ENCODE data around the gene STRA8. TPM values are rescaled to one million over a fixed set of nuclear protein-coding genes. Genes with fewer than 3 reads are reported as not detected.
A peak's percentile ranks its signal among the peaks of the same experiment; 100 is the strongest.

Gene STRA8
- total RNA-seq, 1 experiment from 2014 or later = not detected

- no peak overlapping the region for H2BK20ac ChIP-seq (ENCODE audit: low read depth, low read length, poor library complexity, severe bottlenecking)
- H4K91ac ChIP-seq (ENCODE audit: insufficient read length, low read depth, low read length) = no peak overlapping the region
- H4K5ac ChIP-seq (ENCODE audit: insufficient read length, low read depth, low read length) = no peak overlapping the region
- no peaks in the 10 kb centered on the region; the same call in none of the 2 replicates for H3K27me3 Mint-ChIP-seq (ENCODE audit: low read depth)
- no peak overlapping the region for H2AK5ac ChIP-seq (ENCODE audit: insufficient read length, low read length)
- H3K4me1 Mint-ChIP-seq = peaks cover 3 to 7% of the 10 kb centered on the region in 2 experiments; a peak in 1 of 4 replicates
- TF ChIP-seq, protein P1, sequence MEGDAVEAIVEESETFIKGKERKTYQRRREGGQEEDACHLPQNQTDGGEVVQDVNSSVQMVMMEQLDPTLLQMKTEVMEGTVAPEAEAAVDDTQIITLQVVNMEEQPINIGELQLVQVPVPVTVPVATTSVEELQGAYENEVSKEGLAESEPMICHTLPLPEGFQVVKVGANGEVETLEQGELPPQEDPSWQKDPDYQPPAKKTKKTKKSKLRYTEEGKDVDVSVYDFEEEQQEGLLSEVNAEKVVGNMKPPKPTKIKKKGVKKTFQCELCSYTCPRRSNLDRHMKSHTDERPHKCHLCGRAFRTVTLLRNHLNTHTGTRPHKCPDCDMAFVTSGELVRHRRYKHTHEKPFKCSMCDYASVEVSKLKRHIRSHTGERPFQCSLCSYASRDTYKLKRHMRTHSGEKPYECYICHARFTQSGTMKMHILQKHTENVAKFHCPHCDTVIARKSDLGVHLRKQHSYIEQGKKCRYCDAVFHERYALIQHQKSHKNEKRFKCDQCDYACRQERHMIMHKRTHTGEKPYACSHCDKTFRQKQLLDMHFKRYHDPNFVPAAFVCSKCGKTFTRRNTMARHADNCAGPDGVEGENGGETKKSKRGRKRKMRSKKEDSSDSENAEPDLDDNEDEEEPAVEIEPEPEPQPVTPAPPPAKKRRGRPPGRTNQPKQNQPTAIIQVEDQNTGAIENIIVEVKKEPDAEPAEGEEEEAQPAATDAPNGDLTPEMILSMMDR (conservative IDR thresholded peaks at IDR 0.05) = no peak
- H3K27ac Mint-ChIP-seq = peak overlapping the region in 1 of 3 experiments; percentile 44; a peak in 1 of 7 replicates
- no peak overlapping the region for H2AFZ ChIP-seq (ENCODE audit: low read length)
- H3K9me3 ChIP-seq (ENCODE audit: control insufficient read depth, low read depth, low read length) = no peaks in the 10 kb centered on the region
- no peak overlapping the region for H3K27ac ChIP-seq (ENCODE audit: insufficient read length, low read depth, low read length)
- H3K4me3 Mint-ChIP-seq = no peak overlapping the region
- no peaks in the 10 kb centered on the region for H3K23me2 ChIP-seq (ENCODE audit: insufficient read length, low read depth, low read length, poor library complexity, severe bottlenecking)
- H3K14ac ChIP-seq (ENCODE audit: insufficient read depth, low read length) = no peak overlapping the region; the same call in 1 of the 2 replicates
- no peak overlapping the region for H3K18ac ChIP-seq (ENCODE audit: insufficient read length, low read depth, low read length)
- no peak overlapping the region for H3K4ac ChIP-seq (ENCODE audit: low read depth, low read length)
- H4K20me1 ChIP-seq (ENCODE audit: control insufficient read depth, insufficient read depth, insufficient read length) = no peaks in the 10 kb centered on the region
- DNase-seq = no peak
- no peaks in the 10 kb centered on the region for H3K79me2 ChIP-seq (ENCODE audit: insufficient read depth, low read length)
- no peak overlapping the region for H2BK5ac ChIP-seq (ENCODE audit: insufficient read length, low read length)
- no peak overlapping the region for H3K56ac ChIP-seq (ENCODE audit: insufficient read length, low read depth, low read length)
- H3K9me3 Mint-ChIP-seq = no peaks in the 10 kb centered on the region; a peak in 1 of 5 replicates
- no peak overlapping the region for H3K23ac ChIP-seq (ENCODE audit: insufficient read length, low read depth, low read length)
- no peaks in the 10 kb centered on the region for H3K4me1 ChIP-seq (ENCODE audit: insufficient read depth, low read length)
- no peaks in the 10 kb centered on the region for H3K27me3 ChIP-seq (ENCODE audit: insufficient read depth, low read length)
- H2BK15ac ChIP-seq (ENCODE audit: low read depth, low read length) = no peak overlapping the region
- no peak overlapping the region for H2BK120ac ChIP-seq (ENCODE audit: low read depth, low read length, poor library complexity, severe bottlenecking)
- no peaks in the 10 kb centered on the region; a peak in 1 of 7 replicates for H3K36me3 Mint-ChIP-seq (ENCODE audit: insufficient read depth in 1 of 3, low read depth in 3 of 3)
- H3T11ph ChIP-seq (ENCODE audit: low read length) = no peak overlapping the region
- no peak overlapping the region for H4K8ac ChIP-seq (replicated peaks; ENCODE audit: insufficient read length, low read depth, low read length)
- no peaks in the 10 kb centered on the region for H3K79me1 ChIP-seq (ENCODE audit: insufficient read depth, low read depth, low read length, poor library complexity, severe bottlenecking)
- no peak overlapping the region for H2BK12ac ChIP-seq (ENCODE audit: insufficient read length, low read depth, low read length)
- no peak overlapping the region for H3K9ac ChIP-seq (ENCODE audit: extremely low read depth, insufficient read length, low read length)
- H3K4me2 ChIP-seq (ENCODE audit: insufficient read depth, insufficient read length, low read length) = no peak overlapping the region
- no CpG with 5 or more reads among the region's 9 CpGs for WGBS (ENCODE audit: extremely low coverage, insufficient read length, low lambda C conversion rate)
Measured at GRCh38 chr7:135253851-135254771, 20.5 kb downstream of the STRA8 start.

All from H9 (cell line).